DND-41 (cell line): ENCODE data around the gene STAG2.
A peak's percentile ranks its signal among the peaks of the same experiment; 100 is the strongest.

Experiments
- CTCF ChIP-seq: IDR thresholded peaks from 2 replicates; pipeline ENCODE4 v1.5.1; 2012; ENCODE audit warnings: borderline replicate concordance, low read length, moderate library complexity, mild to moderate bottlenecking; ENCODE audit not compliant: poor library complexity, severe bottlenecking; ENCODE audit errors: extremely low read depth
- EZH2 ChIP-seq: IDR thresholded peaks from 3 replicates; pipeline ENCODE4 v1.6.1; 2012; ENCODE audit warnings: borderline replicate concordance, low read depth, mild to moderate bottlenecking, moderate library complexity, low read length, inconsistent platforms; ENCODE audit not compliant: severe bottlenecking

- TF ChIP-seq CTCF (peak; percentile 41), EZH2 (no peak)
Measured at GRCh38 chrX:124018023-124018422, 56.5 kb downstream of the STAG2 start.
